Gastroesophageal sphincter (tissue), 3 donors: ENCODE data around the gene NFKB1.

ENCODE experiments used
- POLR2A ChIP-seq, 2 donors: fragments of 450-650 bp; IDR thresholded peaks; one replicate each; pipeline ENCODE4 v1.6.1; 2017; ENCODE audit warnings: antibody characterized with exemption in 2 of 2, mild to moderate bottlenecking in 2 of 2, moderate library complexity in 1 of 2
- TF ChIP-seq, protein P1 (sequence below), 4 experiments: fragments of 200-600 bp in 2 of 4; fragments of 450-650 bp in 2 of 4; sonication (generic) in 1 of 4; IDR thresholded peaks; one replicate each; pipeline ENCODE4 v1.5.1; 2017 to 2019; ENCODE audit warnings: antibody characterized with exemption in 4 of 4, mild to moderate bottlenecking in 2 of 4, moderate library complexity in 2 of 4

DNA sequence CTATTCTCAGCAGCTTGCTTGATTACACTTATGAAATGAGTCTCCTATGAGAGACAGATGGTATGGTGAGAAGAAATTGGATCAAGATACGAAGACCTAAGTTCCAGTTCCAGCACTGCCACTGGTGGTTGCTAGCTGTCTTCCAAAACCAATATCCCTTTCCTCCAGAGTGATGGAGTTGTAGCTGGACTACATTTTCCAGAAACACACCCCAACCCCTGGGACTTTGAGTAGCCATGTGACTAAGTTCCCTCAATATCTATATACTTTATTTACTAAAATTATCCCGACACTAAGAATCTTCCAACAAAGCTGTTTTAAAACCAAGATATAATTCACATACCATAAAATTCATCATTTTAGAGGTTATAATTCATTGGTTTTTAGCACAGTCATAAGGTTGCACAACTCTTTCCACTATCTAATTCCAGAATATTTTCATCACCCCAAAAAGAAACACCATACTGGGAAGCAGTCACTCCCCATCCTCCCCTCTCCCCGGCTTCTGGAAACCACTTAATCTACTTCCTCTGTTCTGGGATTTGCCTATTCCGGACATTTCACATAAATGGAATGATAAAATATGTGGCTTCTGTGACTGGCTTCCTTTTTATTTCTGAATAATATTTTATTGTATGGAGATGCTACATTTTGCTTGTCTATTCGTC lies 141.6 kb downstream of the NFKB1 start:
- TF ChIP-seq, protein P1, sequence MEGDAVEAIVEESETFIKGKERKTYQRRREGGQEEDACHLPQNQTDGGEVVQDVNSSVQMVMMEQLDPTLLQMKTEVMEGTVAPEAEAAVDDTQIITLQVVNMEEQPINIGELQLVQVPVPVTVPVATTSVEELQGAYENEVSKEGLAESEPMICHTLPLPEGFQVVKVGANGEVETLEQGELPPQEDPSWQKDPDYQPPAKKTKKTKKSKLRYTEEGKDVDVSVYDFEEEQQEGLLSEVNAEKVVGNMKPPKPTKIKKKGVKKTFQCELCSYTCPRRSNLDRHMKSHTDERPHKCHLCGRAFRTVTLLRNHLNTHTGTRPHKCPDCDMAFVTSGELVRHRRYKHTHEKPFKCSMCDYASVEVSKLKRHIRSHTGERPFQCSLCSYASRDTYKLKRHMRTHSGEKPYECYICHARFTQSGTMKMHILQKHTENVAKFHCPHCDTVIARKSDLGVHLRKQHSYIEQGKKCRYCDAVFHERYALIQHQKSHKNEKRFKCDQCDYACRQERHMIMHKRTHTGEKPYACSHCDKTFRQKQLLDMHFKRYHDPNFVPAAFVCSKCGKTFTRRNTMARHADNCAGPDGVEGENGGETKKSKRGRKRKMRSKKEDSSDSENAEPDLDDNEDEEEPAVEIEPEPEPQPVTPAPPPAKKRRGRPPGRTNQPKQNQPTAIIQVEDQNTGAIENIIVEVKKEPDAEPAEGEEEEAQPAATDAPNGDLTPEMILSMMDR (IDR thresholded peaks at IDR 0.05): no peak
- TF ChIP-seq POLR2A (IDR thresholded peaks at IDR 0.05): no peak
